DMS 273 treated with DMSO at 0.1 percent for 48 hours (cell line): ENCODE data around the gene PPP1R9B.

Source experiments
- DNase-seq: peaks from one replicate; lab custom pipeline; 2025; lab: John Stamatoyannopoulos, UW

The PPP1R9B gene

GRCh38 chr17:50103941-50104340 is 46.5 kb downstream of the PPP1R9B start:
- no peak for DNase-seq

DNA sequence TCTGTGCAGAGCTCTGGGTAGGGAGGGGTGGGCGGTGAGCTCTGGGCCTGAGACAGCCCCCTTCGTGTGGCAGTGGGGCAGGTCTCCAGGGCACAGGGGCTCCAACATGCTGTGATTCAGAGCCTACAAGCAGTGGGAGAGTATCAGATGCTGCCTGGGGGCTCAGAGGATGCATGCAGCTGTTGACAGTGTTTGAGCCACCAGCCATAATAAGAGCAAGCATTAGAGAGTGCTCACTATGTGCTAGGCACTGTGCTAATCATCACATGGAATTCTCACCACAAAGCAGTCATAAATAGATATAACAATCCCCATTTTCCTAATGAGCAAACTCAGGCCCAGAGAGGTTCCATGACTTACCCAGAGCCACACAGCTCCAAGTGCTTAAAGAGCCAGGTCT is 47.2 kb downstream of the PPP1R9B start:
- DNase-seq: no peak

DNA sequence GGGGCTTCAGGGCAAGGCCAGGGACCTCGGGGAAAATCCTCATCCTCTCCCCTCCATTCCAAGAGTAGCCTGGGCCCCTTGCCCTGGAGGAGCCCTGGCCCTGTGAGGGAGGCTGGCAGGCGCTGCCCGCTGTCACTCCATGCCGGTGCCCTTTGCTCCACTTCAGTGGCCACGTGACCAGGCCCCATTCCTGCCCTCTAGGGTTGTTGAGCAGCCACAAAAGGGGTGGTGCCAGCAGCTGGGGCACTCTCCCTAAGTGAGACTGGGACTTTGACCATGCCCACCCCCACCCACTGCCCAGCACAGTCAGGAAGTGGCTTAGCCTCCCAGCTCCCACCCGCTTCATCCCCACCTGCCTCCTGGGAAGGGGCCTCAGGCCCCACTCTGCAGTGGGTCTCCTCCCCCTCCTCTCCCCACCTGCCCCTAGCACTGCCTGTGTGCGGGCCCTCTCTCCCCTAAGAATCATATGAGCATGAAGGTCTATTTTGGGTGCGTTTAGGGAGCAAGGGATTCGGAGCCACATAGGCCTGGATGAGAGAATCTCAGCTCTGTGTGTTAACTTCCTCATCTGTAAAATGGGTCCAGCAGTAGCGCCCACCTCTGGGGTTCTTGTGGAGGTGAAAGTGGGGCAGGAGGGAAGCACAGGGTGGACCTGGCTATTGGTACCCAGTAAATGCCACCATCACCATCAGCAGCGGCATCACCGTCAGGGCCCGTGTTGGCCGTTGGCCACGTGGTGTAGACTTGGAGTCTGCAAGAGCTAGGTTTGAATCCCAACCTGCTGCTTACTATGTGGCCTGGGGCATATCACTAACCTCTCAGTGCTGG is 48.1 kb downstream of the PPP1R9B start:
- no peak for DNase-seq

GRCh38 chr17:50101346-50102163 is 48.9 kb downstream of the PPP1R9B start:
- no peak for DNase-seq

DNA sequence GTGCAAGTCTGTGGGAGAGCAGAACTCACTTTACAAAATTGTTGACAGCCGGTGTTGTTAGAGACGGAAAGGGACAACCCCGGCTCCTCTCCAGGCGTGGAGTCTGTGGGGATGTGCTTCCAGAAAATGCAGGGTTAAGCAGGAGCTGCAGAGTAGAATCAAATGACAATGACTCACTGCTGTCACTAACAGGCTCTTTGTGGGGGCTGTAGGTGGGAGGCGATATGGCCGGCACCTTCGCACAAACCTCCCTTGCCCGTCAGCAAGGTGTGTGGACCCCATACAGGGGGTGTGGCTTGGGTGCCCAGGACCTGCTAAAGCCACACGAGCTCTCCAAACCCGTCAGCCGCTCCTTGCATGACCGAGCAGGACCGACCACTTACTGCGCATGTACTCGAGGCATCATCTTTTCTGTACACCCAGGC is 49.5 kb downstream of the PPP1R9B start:
- DNase-seq: no peak

DNA sequence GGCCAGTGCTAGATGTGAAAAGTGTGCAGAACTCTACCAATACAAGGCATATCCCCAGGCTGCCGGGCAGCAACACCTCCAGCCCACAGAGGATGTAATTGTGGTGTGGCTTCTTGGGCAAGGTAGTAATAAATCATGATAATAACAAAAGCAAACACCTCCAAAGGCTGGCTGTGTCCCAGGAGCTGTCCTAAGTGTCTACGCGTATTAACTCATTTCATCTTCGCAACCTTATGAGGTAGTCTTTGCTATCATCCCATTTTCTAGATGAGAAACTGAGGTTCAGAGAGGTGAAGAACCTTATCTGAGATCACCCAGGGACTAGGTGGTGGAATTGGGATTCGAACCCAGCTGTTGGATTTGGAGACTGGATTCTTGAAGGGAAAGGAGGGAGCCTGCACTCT is 50.0 kb downstream of the PPP1R9B start:
- DNase-seq: no peak

- DNase-seq: peak; percentile 11
Observed at GRCh38 chr17:50099003-50099402, 51.5 kb downstream of the PPP1R9B start.

DNA sequence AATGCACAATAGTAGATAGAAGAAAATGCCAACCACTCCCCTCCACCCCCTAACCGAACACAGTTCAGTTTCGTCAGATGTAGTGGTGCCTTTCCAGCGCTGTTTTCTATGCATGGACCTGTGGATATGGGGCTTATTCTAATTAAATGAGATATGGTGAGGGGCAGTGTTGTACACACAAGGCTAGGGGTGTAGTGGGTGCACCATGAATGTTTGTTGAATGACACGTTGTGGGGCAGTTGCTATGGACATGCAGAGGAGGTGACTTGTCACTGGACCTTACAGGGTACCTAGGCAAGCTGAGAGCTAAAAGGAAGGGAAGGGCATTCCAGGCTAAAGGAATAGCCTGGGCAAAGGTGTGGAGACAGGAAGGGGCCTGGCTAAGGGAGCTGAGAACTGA is 51.9 kb downstream of the PPP1R9B start:
- no peak for DNase-seq

DNA sequence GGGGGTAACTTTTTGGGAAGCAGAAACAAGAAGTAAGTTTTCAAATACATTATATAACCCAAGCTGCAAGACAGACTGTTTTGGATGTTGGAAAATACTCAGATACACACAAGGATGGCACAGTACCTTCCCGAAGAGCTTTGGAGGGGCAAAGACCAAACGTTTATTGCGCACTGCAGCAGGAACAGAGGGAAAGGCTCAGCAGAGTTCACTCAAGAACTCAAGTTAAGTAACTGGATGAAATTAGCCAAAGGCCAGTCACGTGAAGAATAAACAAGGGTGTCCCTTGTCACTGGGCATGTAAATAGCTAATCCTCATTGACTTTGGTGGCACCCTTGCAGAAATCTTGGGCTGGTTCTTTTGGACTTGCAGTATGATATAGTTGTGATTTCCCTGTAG is 52.6 kb downstream of the PPP1R9B start:
- no peak for DNase-seq

DNA sequence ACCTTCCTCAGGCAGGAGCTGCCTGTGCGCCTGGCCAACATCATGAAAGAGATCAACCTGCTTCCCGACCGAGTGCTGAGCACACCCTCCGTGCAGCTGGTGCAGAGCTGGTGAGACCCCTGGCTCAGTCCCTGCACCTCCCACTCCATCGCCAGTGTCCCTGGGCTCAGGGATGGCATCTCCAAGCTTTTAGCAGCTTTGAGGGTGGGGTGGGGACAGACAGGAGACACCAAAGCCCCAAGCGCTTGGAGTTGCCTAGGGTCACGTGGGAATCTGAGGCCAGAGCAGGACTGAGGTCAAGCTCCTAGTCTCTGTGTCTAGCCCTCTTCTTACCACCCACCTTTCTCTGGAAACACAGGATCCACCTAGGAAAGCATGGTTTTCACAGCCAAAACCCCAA is 53.0 kb downstream of the PPP1R9B start:
- no peak for DNase-seq

DNA sequence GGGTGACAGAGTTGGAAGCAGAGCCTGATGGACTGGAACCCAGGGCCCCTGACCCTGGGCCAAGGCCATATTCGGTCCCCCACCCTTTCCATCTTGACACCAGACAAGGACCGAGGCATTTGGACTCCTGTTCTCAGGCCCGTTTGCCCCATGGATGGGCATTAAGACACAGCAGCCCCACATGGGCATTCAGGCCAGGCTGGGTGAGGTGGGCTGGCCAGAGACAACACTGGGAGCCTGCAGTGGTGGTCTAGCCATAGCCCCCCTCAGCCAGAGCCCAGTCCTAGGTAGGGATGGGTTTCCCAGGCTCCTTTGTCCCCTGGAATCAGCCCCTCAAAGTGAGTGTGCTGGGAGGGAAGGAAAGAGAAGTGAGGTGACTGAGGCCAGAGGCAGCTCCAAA is 53.7 kb downstream of the PPP1R9B start:
- no peak for DNase-seq

DNA sequence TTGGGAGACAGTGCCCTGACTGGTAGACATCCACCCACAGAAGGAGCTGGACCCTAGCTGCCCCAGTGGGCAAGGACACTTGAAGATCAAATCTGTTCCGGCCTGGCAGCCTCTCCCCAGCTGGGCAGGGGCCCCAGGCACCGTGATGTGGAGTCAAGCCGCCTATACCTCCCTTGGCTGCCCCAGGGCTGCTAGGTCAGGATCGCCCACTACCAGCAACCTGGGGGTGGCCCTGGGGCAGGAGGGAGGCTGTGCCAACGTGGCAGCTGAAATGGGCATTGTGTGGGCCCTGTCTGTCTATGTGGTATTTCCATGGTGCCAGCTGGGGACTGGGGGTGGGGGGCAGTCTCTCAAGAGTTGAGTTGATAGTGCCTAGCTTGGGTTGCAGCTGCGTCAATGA is 54.4 kb downstream of the PPP1R9B start:
- DNase-seq: no peak

DNA sequence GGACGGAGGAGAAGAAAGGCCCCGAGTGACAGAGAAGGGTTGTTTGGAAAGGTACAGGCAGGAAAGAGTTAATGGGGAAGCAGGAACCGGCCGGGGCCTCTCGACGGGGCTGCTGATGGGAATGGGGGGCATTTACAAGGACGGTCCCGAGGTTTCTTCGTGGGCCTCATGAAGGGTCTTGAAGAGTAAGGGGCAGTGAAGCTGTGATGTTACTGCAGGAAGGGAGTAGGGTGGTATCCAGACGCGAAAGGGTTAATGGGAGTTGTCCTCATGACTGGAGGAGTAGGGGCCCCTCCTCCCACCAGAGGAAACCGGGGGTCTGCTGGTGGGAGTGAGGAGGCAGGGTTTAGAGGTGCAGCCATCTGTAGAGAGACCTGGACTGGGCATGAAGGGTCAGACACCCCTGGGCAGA is 54.8 kb downstream of the PPP1R9B start:
- no peak for DNase-seq

DNA sequence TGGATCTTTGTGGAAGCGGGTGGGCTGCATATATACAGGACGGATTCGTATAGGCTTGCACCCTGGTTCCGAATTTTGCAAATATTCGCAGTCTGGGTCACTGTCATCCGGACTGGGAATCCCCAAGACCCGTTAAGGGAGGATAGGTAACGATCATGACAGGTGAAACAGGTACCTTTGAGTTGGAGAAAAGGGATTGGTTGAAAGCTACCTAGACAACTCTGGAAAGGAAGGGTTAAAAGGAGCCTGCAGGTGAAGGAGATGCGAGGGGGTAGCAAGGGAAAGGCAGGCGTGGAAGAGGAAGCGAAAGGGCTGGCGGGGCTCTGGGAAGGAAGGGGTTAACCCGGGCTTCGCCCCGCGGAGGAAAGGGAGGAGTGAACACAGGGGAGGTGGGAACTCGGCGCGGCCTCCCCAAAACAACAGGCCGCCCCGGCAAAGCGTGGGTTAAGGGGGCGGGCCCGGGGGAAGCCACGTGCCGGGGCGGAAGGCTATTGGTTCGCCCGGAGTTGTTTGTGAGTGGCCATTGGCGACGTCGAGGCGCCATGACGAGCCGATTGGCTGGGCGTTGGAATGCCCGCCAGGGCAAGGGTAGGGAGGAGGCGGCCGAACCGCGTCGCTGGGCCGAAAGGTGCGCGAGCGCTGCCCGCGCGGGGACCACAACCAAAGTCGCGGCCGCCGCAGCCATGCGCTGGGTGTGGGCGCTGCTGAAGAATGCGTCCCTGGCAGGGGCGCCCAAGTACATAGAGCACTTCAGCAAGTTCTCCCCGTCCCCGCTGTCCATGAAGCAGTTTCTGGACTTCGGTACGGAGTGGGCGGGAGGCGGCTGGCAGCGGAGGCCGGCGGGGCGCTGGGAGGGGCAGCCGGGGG is 55.5 kb downstream of the PPP1R9B start, which contains the start of gene PDK2:
TSS of gene PDK2 (plus strand) at position 599 of the 867 bp plus-strand sequence. CDS start at position 684, 85 bp downstream.
- DNase-seq: peak; percentile 87

DNA sequence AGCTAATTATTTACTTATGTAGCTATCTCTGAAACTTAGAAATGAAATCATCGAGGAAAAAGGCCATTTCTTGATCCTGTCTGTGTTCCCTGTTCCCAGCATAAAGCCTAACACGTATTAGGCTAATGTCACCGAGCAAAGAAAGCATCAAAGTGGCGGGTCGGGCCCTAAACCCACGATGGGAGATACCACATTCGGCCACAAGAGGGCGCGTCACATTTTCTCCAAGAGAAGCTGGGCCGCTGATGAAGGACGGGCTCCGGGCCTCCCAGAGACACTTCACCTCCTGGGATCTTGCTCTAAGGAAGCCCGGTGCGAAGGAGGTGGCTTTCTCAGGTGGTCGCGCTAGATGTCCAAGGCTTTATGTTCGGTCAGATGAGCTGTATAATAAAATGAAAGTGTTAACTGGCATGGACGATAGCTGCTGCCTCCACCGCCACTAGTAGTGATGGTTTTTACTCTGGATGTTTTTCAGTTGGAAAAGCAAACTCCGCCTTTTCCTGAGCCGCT is 56.2 kb downstream of the PPP1R9B start:
- DNase-seq: peak; percentile 63

- DNase-seq: no peak
Observed at GRCh38 chr17:50093807-50094206, 56.7 kb downstream of the PPP1R9B start.

DNA sequence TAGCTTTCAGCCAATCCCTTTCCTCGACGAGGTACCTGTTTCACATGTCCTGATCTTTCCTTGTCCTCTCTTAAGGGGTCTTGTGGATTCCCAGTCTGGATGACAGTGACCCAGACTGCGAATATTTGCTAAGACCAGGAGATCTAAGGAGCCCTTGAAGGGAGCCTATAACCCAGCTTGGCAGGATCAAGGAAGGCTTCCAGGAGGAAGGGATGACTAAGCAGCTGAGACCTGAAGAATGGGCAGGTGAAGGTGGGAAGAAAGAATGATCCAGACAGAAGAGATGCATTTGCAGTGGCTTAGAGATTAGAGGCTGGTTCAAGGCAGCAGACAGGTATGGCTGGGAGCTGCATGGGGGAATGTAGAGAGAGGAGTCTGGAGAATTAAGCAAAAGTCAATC is 57.2 kb downstream of the PPP1R9B start:
- DNase-seq: no peak

- no peak for DNase-seq
Observed at GRCh38 chr17:50091918-50092285, 58.6 kb downstream of the PPP1R9B start.

- no peak for DNase-seq
Observed at GRCh38 chr17:50090971-50091917, 59.2 kb downstream of the PPP1R9B start.

DNA sequence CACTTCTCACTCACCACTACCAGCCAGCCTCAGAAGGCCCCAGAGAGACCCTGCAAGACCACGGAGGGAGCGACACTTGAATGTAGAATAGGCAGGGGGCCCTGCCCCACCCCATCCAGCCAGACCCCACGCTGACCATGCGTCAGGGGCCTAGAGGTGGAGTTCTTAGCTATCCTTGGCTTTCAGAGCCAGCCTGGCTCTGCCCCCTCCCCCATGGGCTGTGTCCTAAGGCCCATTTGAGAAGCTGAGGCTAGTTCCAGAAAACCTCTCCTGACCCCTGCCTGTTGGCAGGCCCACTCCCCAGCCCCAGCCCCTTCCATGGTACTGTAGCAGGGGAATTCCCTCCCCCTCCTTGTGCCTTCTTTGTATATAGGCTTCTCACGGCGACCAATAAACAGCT is 60.4 kb downstream of the PPP1R9B start:
- no peak for DNase-seq
